NCI-H2227 (cell line): ENCODE measurements around the gene IL31RA.
A peak's percentile ranks its signal among the peaks of the same experiment; 100 is the strongest.
"Not testable (repeated sequence)": the region's sequence is repeated elsewhere in the genome, so short reads cannot be mapped to it uniquely, and the experiment has no call there.

Experiments
- DNase-seq: peaks from one replicate; lab custom pipeline; 2025; ENCODE audit not compliant: unreplicated experiment; lab: John Stamatoyannopoulos, UW

Gene IL31RA

DNA sequence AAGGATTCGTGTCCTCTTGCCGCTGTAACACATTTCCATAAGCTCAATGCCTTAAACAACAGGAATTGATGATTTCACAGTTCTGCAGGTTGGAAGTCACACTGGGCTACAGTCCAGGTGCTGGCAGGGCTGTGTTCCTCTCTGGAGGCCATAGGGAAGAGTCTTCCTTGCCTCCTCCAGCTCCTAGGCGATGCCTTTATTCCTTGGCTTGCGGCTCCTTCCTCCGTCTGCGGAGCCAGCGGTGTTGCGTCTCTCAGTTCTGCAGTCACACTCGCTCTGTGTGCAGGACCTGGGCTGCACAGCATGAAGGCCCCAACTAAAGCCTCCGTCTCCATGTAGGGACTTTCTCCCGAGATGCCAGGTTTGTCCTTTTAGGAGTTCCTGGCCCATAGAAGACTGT lies 73.6 kb downstream of the IL31RA start:
- DNase-seq, result no peak

DNA sequence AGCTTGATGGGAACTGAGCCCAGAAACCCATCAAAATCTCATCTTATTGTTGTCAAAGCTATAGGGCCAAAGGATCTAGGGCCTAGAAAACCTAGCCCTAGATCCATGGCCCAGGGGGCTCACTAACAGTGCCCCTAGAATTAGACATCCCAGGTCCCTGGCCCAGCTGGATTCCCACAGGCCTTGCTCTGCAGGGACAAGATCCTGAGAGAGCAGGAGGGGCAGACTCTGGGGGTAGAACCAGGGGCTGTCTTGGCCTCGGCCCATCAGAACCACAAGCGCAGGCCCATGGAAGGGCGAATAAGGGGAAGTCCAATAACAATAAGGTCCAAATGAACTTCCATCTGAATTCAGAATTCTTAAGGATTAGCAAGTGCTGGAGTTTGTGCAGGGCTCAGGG lies 74.0 kb downstream of the IL31RA start:
- DNase-seq, result no peak

DNA sequence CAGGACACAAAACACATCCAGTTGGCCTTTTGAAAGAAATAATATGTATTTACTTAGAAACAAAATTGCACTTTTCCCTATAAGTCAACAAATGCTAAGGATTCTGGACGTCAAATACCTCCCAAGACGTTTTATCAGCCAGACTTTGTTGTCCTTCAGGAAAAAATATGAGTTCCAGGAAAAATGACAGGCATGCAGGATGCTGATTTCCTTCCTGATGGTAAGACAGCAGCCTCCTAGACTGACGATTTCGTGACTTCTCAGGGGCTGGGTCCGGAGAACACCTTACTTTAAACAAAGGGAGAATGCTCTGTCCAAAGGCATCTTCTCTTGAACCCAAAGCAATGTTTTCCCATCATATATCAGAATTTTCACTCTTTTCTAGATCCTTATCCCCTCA lies 74.6 kb downstream of the IL31RA start:
- no peak for DNase-seq

DNA sequence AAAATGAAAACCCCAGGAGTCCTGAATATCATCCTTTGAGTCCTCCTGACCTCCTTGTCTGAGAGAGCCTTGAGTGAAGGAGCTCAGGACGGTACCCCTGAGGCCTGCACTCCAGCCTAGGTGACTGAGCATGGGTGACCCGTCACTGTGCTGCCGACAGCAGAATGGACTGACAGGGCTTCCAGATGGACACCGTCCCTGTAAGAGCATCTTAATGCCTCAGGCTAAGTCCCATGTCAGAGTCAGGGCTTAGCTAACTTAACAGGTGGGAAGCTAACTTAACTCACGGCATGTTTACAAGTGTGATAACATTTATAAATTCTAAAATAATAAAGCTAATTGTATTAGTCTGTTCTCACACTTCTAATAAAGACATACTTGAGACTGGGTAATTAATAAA lies 75.3 kb downstream of the IL31RA start:
- no peak for DNase-seq

DNA sequence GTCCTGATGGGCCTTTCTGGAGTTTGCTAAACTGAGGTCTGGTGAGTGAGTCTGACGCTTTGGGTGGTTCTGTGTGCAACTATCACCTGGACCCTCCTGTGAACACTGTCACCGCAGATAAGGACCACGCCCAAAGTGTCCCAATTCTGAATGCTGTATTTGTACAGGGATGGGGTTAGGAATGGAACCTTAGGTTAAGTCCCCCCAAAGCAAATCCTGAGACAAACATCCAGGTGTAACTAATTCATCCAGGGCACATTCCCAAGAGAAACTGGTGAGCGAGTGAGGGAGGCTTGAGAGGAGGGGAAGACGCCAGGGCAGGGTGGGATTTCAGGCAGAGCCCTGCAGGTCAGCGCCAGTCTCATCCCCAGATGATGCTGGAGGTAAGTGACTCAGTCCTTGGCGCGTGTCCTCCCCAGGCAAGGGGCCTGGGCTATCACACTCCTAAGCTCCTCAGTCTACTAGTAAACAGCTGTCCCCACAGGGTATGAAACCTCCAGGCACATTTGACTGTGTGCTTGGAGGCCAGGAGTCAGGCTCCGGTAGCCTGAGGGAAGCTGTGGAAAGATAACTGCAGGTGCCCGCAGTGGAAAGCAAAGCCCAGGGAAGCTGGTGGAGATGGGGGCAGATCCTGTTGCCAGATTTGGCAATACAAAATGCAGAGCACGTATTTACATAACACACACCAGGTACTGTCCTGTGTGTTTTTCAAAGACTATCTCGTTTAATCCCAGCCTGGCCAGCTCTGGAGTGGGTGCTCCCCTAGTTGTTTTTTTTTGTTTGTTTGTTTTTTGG lies 76.9 kb downstream of the IL31RA start:
- DNase-seq, result no peak

DNA sequence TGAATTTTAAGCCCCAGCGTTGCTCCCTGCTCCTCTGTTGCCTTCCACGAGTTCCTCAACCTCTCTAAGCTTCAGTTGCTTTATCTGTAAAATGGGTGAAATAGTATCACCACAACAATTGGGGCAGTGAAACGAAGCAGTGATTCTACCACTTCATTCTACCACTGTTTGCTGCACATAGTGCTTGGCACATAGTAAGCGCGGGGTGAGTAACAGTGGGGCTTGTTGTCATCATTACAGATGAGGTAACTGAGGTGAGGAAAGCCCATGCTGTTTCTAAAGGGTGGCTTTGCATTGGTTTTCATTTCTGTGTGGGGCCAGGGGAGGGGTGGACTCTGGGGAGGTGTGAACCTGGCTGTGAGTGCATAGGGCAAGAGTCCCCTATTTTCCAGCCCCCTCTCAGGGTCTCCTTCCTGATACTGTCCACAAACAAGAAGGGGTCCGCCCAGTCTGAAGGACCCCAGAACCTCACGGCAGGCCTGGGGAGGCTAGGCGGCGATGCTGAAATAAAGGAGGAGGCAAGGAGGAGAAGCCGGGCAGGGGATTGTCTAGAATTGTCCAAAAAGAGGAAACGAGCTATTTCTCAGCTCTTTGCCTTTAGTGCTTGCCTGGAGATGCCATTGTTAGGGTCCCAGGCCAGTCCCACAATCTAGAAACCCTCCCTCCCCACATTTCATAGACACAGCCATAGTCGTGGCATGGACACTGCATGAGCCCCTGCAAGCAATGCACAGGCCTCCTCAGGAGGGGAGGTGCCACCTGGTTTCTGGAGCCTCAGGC lies 78.1 kb downstream of the IL31RA start:
- no peak for DNase-seq

DNA sequence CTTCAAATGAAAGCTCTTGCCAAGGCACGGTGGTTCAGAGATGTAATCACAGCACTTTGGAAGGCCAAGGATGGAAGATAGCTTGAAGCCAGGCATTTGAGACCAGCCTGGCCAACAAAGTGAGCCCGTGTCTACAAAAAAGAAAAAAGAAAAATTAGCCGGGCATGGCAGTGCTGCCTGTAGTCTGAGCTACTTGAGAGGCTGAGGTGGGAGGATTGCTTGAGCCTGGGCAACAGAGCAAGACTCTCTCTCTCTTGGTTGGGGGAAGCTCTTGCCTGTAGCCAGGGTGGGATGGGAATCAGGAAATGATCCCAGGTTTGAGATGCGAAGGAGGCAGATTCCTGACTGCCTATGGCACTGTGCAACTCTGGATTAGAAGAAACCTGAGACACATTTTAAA lies 81.5 kb downstream of the IL31RA start:
- DNase-seq, result no peak

DNA sequence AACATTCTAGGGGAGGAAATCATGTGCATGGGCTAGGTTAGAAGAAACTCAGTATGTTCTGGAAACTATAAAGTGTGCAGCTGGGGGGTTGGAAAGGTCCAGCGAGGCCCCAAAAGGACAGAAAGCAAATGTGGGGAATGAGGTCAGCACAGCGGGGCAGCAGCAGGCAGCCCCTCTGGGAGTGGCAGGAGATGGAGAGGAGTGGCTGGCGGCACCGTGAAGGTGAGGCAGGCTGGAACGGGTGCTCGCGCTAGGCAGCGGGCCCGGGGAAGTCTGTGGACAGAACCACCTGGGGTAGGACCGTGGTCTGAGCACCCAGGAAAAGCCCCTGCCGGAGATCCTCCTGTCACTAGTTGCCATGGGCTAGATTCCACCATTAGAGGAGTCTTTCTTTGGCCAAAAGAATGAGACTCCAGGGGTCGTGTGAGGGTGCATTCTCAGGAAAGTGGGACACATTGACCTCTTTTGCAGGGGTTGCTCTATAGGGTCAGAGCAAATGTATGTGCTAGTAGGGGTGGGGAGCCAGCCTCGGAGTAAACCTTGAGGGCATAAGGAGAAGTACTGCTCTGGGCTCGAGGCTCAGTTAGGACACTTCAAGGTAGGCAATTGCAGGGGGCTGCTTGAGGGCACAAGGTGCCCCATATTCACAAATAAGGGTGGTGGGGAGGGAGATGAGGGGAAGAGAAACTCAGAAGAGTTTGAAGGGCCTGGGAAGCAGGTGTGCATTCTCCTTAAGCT lies 82.4 kb downstream of the IL31RA start:
- DNase-seq, result no peak

DNA sequence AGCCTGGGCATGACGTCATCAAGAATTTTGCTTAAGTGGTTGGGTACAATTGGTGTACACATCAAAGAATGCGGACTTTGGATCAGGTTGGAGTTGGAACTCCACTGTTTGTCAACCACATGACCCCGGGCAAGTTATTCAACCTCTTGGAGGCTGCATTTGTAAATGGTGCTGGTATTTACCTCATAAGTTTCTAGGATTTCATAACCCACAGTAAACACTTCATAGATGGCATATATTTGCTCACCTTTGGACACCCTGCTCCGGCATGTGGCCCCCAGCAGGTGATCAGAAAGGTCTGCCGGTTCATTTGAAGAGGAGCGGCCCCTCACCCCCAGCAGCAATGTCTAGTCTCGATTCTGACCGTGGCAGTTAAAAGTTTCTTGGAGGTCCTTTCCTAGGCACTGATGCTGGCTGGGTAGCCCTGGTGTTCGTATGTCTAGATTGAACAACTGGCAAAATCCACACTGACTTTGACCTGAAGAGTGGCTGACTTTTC lies 83.0 kb downstream of the IL31RA start:
- no peak for DNase-seq

DNA sequence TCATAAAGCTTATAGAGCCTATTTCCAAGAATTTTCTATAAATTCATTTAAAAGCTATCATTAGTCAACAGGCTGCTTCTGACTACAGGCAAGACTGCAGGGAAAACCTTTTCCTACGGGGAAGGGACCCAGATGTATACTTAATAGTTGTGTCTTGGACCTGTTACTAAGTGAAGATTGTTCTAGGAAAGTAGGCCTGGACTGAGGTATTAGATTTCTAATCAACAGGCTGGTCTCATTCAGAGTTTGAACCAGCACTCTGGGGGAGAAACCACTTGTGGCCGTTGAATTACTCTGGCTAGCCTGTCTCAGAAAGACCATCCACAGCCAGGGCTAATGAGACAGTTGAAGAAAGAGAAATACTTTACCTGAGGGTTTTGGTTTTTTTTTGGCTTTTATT lies 83.6 kb downstream of the IL31RA start:
- no peak for DNase-seq

DNA sequence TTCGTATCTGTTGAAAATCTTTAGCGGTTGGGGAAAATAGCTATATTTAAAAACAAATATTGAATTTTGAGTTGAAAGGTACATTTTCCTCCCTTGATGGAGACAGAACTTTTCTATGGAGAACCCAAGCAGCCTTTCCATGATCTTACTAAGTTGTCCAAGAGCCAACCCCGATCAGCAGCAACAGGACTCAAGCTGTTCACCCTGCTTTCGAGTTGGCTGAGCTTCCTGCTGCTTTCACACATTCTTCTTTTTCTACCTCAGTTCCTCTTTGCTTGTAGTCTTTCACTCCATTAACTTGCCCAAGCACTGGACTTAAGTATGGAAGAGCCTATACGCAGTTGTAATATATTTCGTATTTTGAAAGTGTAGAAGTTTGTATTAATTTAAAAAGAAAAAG lies 84.2 kb downstream of the IL31RA start:
- no peak for DNase-seq

DNA sequence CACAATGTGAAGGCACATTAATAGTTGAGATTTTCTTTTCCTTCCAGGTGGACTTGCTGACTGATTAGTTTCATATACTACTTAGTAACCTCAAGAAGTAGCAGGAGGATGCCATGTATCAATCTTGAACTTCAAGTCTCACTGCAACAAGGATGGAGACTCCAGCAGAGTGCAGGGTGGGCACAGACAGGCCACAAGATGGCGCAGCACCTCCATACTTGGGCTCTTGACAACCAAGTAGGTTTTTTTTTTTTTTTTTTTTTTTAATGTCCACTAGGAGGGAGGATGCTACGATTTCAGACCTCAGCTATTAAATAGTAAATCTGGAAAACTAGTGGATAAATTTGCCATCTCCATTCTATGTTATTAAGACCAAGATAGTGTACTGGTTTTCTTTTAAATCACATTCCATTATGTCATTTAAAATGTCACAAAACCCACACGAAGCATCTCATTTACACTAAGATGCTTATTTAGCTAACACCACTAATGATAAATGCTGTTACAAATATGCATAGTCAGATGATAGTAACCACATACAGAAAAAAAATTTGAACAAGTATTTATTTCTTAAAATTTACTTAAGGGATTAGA lies 85.0 kb downstream of the IL31RA start:
- DNase-seq, result peak; percentile 76

DNA sequence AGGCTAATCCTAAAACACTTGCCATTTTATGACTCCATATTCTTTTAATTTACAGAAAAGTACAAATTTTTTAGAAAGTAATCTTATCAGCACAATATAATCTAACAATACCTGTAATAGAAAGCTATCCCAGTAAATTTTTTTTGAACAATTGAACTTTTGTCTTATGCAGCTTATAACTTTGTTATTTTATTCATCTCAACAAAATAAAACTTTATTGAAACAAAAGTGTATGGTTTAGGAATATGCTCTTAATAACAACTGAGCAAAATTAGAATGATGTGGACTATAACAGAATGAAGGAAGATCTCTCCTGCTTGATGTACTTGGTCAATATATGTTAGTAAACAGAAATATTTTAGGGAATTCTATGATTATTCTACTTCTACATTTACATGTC lies 86.4 kb downstream of the IL31RA start:
- not testable (repeated sequence) for DNase-seq

DNA sequence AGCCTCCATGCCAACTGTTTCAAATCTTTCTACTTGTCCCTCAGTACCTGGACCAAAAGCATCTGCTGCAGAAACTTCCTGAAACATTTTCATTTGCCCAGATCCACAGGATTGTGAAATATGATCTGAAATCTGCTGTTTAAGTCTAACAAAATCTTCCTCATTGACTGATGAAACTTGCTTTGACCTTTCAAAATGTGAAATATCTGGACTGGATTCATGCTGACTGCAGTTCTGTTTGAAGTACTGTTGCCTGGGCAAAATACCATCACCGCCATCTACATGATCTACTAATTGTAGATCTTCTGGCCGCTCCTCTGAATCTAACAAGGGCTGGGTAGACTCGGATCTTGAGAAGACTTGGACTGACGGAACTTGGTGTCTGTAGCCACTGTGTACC lies 90.0 kb downstream of the IL31RA start:
- DNase-seq, result not testable (repeated sequence)

DNA sequence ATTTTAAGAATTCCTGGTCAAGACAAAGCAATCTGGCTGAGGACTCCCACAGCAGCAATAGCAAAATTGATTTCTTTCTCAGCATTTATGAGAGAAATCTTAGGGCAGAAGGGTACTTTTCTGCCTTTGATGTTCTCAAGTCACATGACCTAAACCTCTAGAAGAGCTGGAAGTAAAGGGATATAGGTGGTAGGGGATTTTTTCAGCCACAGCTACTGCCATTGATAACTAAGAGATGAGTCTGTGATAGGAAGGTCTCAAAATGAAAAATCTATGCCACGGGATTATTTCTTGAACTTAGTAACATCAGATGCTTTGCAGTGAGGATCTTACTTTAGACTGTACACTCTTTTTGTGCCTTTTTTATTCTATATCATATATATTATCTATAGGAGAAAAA lies 108.1 kb downstream of the IL31RA start:
- DNase-seq, result no peak

DNA sequence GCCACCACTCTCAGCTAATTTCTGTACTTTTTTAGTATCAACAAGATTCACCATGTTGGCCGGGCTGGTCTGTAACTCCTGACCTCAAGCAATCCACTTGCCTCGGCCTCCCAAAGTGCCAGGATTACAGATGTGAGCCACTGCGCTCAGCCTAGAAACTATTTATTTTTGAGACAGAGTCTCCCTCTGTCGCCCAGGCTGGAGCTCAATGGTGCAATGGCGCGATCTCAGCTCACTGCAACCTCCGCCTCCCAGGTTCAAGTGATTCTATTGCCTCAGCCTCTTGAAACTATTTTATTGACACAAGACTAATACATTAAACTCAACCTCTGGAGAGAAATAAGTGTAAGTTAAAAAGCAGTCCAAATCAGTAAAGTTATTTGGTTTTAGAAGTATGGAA lies 109.6 kb downstream of the IL31RA start:
- no peak for DNase-seq

DNA sequence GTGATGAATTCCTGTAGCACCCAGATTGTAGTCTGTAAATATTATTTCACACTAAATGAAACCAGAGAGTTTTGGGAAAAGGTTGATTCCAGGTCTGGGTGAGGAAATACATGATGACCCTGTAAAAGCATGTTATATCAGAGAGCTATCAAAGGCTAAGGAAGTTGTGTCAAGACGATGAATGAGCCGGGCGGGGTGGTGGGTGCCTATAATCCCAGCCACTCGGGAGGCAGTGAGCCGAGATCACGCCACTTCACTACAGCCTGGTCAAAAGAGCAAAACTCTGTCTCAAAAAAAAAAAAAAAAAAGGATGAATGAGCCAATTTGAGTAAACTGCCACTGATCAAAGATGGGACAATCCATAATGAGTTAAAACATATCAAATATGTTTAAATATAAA lies 114.4 kb downstream of the IL31RA start:
- no peak for DNase-seq

DNA sequence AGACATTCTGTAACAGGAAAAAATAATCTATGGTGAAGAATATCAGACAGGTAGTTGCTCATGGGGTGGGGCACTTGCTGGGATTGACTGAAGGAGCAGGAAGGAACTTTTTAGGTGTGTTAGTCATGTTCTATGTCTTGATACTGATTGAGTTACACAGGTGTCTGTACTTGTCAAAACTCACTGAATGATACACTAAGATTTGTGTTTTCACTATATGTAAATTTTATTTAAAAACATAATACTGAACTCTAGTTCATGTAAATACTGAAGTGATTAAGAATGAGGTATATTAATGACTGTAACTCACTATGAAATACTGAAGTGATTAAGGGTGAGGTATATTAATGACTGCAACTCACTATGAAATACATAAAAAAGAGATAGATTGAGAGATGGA lies 115.1 kb downstream of the IL31RA start:
- DNase-seq, result no peak

DNA sequence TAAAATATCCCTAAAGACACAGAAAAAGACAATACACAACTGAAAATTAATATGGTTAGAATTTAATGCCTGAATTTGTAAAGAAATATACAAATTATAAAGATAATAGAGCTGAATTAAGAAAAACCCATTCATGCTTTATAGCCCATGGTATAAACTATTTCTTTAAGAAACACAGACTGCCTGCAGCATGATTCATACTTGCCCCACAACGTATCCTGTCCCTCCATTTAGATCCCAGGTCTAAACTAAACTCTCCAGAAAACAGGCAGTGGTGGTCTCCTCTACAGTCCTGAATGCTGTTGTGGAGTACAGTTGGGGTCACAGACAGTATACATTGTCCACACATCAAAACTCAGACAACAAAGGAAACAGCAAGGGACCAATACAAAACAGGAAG lies 118.8 kb downstream of the IL31RA start:
- DNase-seq, result no peak
